ENCODE measurements around the gene THEM4. TPM values are rescaled to one million over a fixed set of nuclear protein-coding genes. Genes with fewer than 3 reads are reported as not detected.

Gene THEM4
- total and polyA plus RNA-seq, 2 experiments from 2014 or later, result 13.4 to 20.4 TPM

- TF ChIP-seq CTCF (conservative IDR thresholded peaks at IDR 0.05; ENCODE audit: low read depth in 2 of 2) (no peak), JUNB (IDR thresholded peaks at IDR 0.05; ENCODE audit: unreplicated experiment) (no peak), POLR2AphosphoS5 (IDR thresholded peaks at IDR 0.05; ENCODE audit: low read depth) (no peak), STAT1 (IDR thresholded peaks at IDR 0.05; ENCODE audit: unreplicated experiment) (no peak), ZNF114 (CRISPR knock-in tag; IDR thresholded peaks at IDR 0.05) (no peak), ZNF331 (CRISPR knock-in tag; IDR thresholded peaks at IDR 0.05; ENCODE audit: low read depth) (no peak), REST (IDR thresholded peaks at IDR 0.05; ENCODE audit: unreplicated experiment) (no peak), CREB1 (CRISPR knock-in tag; IDR thresholded peaks at IDR 0.05; ENCODE audit: low read depth) (no peak), EZH2phosphoT487 (IDR thresholded peaks at IDR 0.05; ENCODE audit: unreplicated experiment) (no peak)
Observed at GRCh38 chr1:151918819-151919610, 9.7 kb upstream of the THEM4 start (continued).

GRCh38 chr1:151918156-151918555 is 8.8 kb upstream of the THEM4 start:
- no peaks in the 10 kb centered on the region for H4K20me1 ChIP-seq (replicated peaks; ENCODE audit: insufficient read depth)
- H3K4me2 ChIP-seq, result no peak overlapping the region
- no peaks in the 10 kb centered on the region for H3F3A ChIP-seq (replicated peaks; ENCODE audit: low read depth)
- no peak overlapping the region for H3K27ac ChIP-seq (ENCODE audit: low read depth)
- Mint-ChIP-seq H3K36me3 (ENCODE audit: low read depth) (peaks cover 1% of the 10 kb centered on the region; the same call in 1 of the 3 replicates), H3K27ac (no peak overlapping the region), H3K4me3 (no peak overlapping the region), H3K9me3 (peaks cover 3% of the 10 kb centered on the region; the same call in 2 of the 3 replicates), H3K4me1 (no peaks in the 10 kb centered on the region; the same call in 2 of the 3 replicates), H3K27me3 (ENCODE audit: insufficient read depth, low read depth, poor library complexity) (peaks cover 5% of the 10 kb centered on the region)
- H3K9me2 ChIP-seq (ENCODE audit: insufficient read depth), result no peaks in the 10 kb centered on the region
- no peak for DNase-seq (ENCODE audit: low spot score)
- no peak overlapping the region for H3K4me3 ChIP-seq
- no peaks in the 10 kb centered on the region for H3K27me3 ChIP-seq (ENCODE audit: insufficient read depth)
- no peak for ATAC-seq
- H2AFZ ChIP-seq, result no peak overlapping the region
- H3K79me2 ChIP-seq (replicated peaks; ENCODE audit: insufficient read depth), result no peaks in the 10 kb centered on the region
- H3K4me1 ChIP-seq (ENCODE audit: insufficient read depth), result peaks cover 5% of the 10 kb centered on the region; the same call in 1 of the 2 replicates
- H3K36me3 ChIP-seq (ENCODE audit: insufficient read depth), result 0 out of 2 replicates have a peak, but pooled peaks cover under 1% of the 10 kb centered on the region
- TF ChIP-seq ETS1 (IDR thresholded peaks at IDR 0.05) (no peak), STAT1 (IDR thresholded peaks at IDR 0.05; ENCODE audit: unreplicated experiment) (no peak), ZNF462 (CRISPR knock-in tag; IDR thresholded peaks at IDR 0.05) (no peak), ZNF331 (CRISPR knock-in tag; IDR thresholded peaks at IDR 0.05; ENCODE audit: low read depth) (no peak)
